Esophagus muscularis mucosa (tissue), 4 donors: ENCODE measurements around the gene HNRNPF. TPM values are rescaled to one million over a fixed set of nuclear protein-coding genes. Genes with fewer than 3 reads are reported as not detected.

Experiments used
- DNase-seq: peaks from one replicate; pipeline ENCODE4 v3.0.0-alpha.2; 2017; ENCODE audit errors: extremely low spot score
- H3K27ac ChIP-seq, 4 donors: fragments of 200-600 bp; sonication (generic); replicated peaks in 1 of 4; 1 replicate in 3 of 4; 2 replicates in 1 of 4; pipeline ENCODE4 v1.5.1; 2016 to 2019; ENCODE audit warnings: mild to moderate bottlenecking in 1 of 4
- H3K27me3 ChIP-seq, 4 donors: fragments of 200-600 bp; sonication (generic); one replicate each; pipeline versions ENCODE4 v1.5.1 to v1.6.0; 2016 to 2019
- H3K36me3 ChIP-seq, 4 donors: fragments of 200-600 bp; sonication (generic); one replicate each; pipeline ENCODE4 v1.5.1; 2016 to 2019
- H3K4me1 ChIP-seq, 4 donors: fragments of 200-600 bp; sonication (generic); one replicate each; pipeline ENCODE4 v1.5.1; 2016 to 2019
- H3K4me3 ChIP-seq, 4 donors: fragments of 200-600 bp; sonication (generic); 1 replicate in 2 of 4; 2 replicates in 2 of 4; pipeline ENCODE4 v1.5.1; 2016 to 2019; ENCODE audit warnings: mild to moderate bottlenecking in 4 of 4, moderate library complexity in 1 of 4
- H3K9me3 ChIP-seq, 4 donors: fragments of 200-600 bp; sonication (generic); 1 replicate in 3 of 4; 2 replicates in 1 of 4; pipeline ENCODE4 v1.5.1; 2016 to 2019
- EP300 ChIP-seq: sonication (generic); formaldehyde crosslinking; IDR thresholded peaks from one replicate; pipeline ENCODE4 v1.6.1; 2017; ENCODE audit warnings: antibody characterized with exemption
- POLR2A ChIP-seq: fragments of 450-650 bp; IDR thresholded peaks from one replicate; pipeline ENCODE4 v1.6.1; 2017; ENCODE audit warnings: antibody characterized with exemption, moderate library complexity, mild to moderate bottlenecking, low read depth
- POLR2AphosphoS5 ChIP-seq, 2 donors: sonication (generic); formaldehyde crosslinking; IDR thresholded peaks; one replicate each; pipeline ENCODE4 v1.6.1; 2017; ENCODE audit warnings: antibody characterized with exemption in 2 of 2
- WGBS: methylation state at CpG from one replicate; pipeline ENCODE4 v1.1.5; 2018; 5-methylcytosine and 5-hydroxymethylcytosine counted together
- intact Hi-C: fragments of 100-400 bp; cut with DNase I; formaldehyde crosslinking; loops from one replicate; pipeline ENCODE4 v1.15.1; 2023
- total RNA-seq, 4 donors: library from RNA; depleted of rRNA; stranded (reverse); fragments of >200 nt; gene quantifications; one replicate each; pipeline versions ENCODE4 v1.1.0 to v1.2.1, GENCODE V29; 2016
- TF ChIP-seq, protein P1 (sequence below), 3 experiments: fragments of 200-600 bp in 2 of 3; fragments of 450-650 bp in 1 of 3; sonication (generic) in 2 of 3; IDR thresholded peaks; one replicate each; pipeline ENCODE4 v1.5.1; 2017 to 2019; ENCODE audit warnings: antibody characterized with exemption in 3 of 3, mild to moderate bottlenecking in 2 of 3, moderate library complexity in 1 of 3

Gene HNRNPF
- total RNA-seq, 4 donors from 2014 or later, result 113 to 243 (median 176) TPM

DNA sequence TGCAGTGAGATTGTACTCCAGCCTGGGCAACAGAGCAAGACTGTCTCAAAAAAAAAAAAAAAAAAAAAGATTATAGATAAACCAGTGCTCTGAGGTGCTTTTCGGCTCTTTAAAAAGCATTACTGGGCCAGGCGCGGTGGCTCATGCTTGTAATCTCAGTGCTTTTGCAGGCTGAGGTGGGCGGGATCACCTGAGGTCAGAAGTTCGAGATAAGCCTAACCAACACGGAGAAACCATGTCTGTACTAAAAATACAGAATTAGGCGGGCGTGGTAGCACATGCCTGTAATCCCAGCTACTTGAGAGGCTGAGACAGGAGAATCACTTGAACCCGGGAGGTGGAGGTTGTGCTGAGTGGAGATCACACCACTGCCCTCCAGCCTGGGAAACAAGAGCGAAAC lies 6.6 kb upstream of the HNRNPF start:
- WGBS, result 93% methylated on average over 10 of the region's 10 CpGs
- no peak for DNase-seq
- no peaks in the 10 kb centered on the region for H3K36me3 ChIP-seq
- no peaks in the 10 kb centered on the region for H3K27me3 ChIP-seq
- no peak overlapping the region for H3K27ac ChIP-seq
- TF ChIP-seq POLR2A, result no peak
- TF ChIP-seq, protein P1, sequence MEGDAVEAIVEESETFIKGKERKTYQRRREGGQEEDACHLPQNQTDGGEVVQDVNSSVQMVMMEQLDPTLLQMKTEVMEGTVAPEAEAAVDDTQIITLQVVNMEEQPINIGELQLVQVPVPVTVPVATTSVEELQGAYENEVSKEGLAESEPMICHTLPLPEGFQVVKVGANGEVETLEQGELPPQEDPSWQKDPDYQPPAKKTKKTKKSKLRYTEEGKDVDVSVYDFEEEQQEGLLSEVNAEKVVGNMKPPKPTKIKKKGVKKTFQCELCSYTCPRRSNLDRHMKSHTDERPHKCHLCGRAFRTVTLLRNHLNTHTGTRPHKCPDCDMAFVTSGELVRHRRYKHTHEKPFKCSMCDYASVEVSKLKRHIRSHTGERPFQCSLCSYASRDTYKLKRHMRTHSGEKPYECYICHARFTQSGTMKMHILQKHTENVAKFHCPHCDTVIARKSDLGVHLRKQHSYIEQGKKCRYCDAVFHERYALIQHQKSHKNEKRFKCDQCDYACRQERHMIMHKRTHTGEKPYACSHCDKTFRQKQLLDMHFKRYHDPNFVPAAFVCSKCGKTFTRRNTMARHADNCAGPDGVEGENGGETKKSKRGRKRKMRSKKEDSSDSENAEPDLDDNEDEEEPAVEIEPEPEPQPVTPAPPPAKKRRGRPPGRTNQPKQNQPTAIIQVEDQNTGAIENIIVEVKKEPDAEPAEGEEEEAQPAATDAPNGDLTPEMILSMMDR (IDR thresholded peaks at IDR 0.05), result no peak
- TF ChIP-seq POLR2AphosphoS5 (IDR thresholded peaks at IDR 0.05), result no peak
- TF ChIP-seq EP300, result no peak
- H3K9me3 ChIP-seq, result no peaks in the 10 kb centered on the region
- H3K4me3 ChIP-seq, result no peak overlapping the region
- peaks cover 5 to 11% (median 7%) of the 10 kb centered on the region in 4 donors for H3K4me1 ChIP-seq
- intact Hi-C loops, result no loop called here

DNA sequence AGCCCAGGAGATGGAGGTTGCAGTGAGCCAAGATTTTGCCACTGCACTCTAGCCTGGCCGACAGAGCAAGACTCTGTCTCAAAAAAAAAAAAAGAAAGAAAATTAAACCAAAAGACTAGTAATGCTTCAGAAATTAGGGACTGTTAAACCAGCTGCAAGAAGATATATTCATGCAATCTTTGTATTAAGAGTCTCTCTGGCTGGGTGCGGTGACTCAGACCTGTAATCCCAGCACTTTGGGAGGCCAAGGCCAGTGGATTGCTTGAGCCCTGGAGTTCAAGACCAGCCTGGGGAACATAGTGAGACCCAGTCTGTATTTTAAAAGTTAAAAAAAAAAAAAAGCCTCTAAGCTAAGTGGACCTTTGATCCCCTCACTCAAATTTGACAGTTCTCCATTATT lies 2.5 kb upstream of the HNRNPF start:
- H3K9me3 ChIP-seq, result no peaks in the 10 kb centered on the region
- TF ChIP-seq, protein P1 (IDR thresholded peaks at IDR 0.05), result no peak
- TF ChIP-seq POLR2AphosphoS5 (IDR thresholded peaks at IDR 0.05) (no peak), EP300 (no peak), POLR2A (no peak)
- no peak overlapping the region for H3K4me3 ChIP-seq
- H3K36me3 ChIP-seq, result no peaks in the 10 kb centered on the region
- H3K27ac ChIP-seq, result no peak overlapping the region
- intact Hi-C loops, result no loop called here
- H3K4me1 ChIP-seq, result peaks cover 2 to 21% (median 14%) of the 10 kb centered on the region in 4 donors
- 82% methylated on average over 2 of the region's 2 CpGs for WGBS
- DNase-seq, result no peak
- no peaks in the 10 kb centered on the region for H3K27me3 ChIP-seq

DNA sequence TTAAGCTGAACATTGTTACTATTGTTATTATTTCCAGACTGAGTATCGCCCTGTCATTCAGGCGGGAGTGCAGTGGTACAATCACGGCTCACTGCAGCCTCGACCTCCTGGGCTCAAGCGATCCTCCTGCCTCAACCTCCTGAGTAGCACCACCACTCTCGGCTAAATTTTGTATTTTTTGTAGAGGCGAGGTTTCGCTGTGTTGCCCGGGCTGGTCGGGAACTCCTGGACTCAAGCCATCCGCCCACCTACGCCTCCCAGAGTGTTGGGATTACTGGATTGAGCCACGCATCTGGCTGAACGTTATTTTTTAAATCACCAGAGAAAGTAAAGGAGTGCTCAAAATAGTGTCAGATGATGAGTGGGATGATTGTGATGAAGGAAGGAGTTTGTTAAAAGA lies 1.4 kb upstream of the HNRNPF start:
- WGBS, result 92% methylated on average over 14 of the region's 14 CpGs
- Histone ChIP-seq H3K9me3 (no peaks in the 10 kb centered on the region), H3K4me3 (peak overlapping the region in 2 of 4 donors; percentile 71 to 94), H3K4me1 (peaks cover 14 to 33% (median 26%) of the 10 kb centered on the region in 4 donors), H3K27ac (peak overlapping the region in 1 of 4 donors; percentile 100), H3K27me3 (no peaks in the 10 kb centered on the region), H3K36me3 (no peaks in the 10 kb centered on the region)
- intact Hi-C loops, result no loop called here
- DNase-seq, result no peak
- no peak for TF ChIP-seq POLR2AphosphoS5 (IDR thresholded peaks at IDR 0.05)
- no peak for TF ChIP-seq EP300
- TF ChIP-seq, protein P1 (IDR thresholded peaks at IDR 0.05), result no peak
- TF ChIP-seq POLR2A, result no peak

DNA sequence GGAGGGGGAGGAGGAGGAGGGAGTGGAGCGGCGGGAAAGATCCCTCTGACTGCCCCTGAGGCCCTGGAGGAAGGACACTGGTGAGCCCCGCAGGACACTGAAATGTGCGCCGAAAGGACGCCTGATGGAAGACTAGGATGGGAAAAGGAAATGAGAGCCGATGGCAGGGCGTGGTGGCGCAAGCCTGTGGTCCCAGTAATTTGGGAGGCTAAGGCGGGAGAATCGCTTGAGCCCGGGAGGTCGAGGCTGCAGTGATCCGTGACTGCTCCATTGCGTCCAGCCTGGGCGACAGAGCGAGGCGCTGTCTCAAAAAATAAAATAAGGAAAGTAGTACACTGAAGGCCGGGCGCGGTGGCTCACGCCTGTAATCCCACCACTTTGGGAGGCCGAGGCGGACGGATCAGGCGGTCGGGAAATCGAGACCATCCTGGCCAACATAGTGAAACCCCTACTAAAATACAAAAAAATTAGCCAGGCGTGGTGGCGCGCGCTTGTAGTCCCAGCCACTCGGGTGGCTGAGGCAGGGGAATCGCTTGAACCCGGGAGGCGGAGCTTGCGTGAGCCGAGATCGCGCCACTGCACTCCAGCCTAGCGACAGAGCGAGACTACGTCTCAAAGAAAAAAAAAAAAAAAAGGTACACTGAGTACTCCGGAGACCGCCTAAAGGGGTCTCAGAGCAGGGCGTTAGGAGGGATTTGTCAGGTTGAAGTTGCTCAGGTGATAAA lies 561 bp upstream of the HNRNPF start:
- Histone ChIP-seq H3K27ac (peak overlapping the region; percentile 96 to 100 (median 100)), H3K4me1 (peaks cover 22 to 41% (median 34%) of the 10 kb centered on the region in 4 donors), H3K9me3 (no peaks in the 10 kb centered on the region), H3K36me3 (no peaks in the 10 kb centered on the region), H3K27me3 (no peaks in the 10 kb centered on the region), H3K4me3 (peak overlapping the region; percentile 71 to 94 (median 90))
- TF ChIP-seq POLR2A, result no peak
- no peak for TF ChIP-seq EP300
- TF ChIP-seq POLR2AphosphoS5 (IDR thresholded peaks at IDR 0.05), result no peak
- TF ChIP-seq, protein P1 (IDR thresholded peaks at IDR 0.05), result no peak
- WGBS, result 13% methylated on average over 46 of the region's 46 CpGs
- intact Hi-C loops, result no loop called here
- DNase-seq, result no peak

DNA sequence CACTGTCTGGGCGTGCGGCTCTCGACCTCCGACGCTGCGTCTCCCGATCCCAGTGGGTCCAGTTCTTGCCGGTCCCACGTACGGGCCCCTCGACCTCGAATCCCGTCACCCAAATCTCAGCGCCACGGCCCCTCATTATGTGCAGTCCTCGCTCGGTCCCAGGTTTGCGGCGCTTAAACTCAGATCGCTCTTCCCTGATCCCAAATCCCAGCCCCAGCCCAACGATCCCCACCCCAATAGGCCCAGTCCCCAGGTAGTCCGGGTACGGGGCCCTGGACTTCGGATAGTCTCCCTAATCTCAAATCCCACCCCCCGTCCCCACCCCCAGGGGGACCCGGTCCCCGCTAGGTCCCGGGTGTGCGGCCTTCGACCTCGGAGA lies 666 bp downstream of the HNRNPF start:
- H3K27ac ChIP-seq, result peak overlapping the region; percentile 96 to 100 (median 100)
- H3K9me3 ChIP-seq, result no peaks in the 10 kb centered on the region
- intact Hi-C loops, result no loop called here
- no peak for DNase-seq
- peaks cover 0 to 9% (median 2%) of the 10 kb centered on the region in 4 donors for H3K36me3 ChIP-seq
- 0% methylated on average over 1 of the region's 31 CpGs for WGBS
- peak overlapping the region; percentile 71 to 94 (median 90) for H3K4me3 ChIP-seq
- H3K4me1 ChIP-seq, result peaks cover 33 to 53% (median 46%) of the 10 kb centered on the region in 4 donors
- TF ChIP-seq, protein P1 (IDR thresholded peaks at IDR 0.05), result no peak
- TF ChIP-seq POLR2AphosphoS5 (IDR thresholded peaks at IDR 0.05) (no peak), EP300 (no peak), POLR2A (no peak)
- H3K27me3 ChIP-seq, result no peaks in the 10 kb centered on the region
